LNCAP (cell line): ENCODE measurements around the gene RFX4.

Experiments used
- CTCF ChIP-seq: fragments of 450-650 bp; IDR thresholded peaks from 2 replicates; pipeline ENCODE4 v1.5.1; 2017; ENCODE audit warnings: mild to moderate bottlenecking

The RFX4 gene

GRCh38 chr12:106585521-106586277 is 2.9 kb downstream of the RFX4 start:
- no peak for TF ChIP-seq CTCF

DNA sequence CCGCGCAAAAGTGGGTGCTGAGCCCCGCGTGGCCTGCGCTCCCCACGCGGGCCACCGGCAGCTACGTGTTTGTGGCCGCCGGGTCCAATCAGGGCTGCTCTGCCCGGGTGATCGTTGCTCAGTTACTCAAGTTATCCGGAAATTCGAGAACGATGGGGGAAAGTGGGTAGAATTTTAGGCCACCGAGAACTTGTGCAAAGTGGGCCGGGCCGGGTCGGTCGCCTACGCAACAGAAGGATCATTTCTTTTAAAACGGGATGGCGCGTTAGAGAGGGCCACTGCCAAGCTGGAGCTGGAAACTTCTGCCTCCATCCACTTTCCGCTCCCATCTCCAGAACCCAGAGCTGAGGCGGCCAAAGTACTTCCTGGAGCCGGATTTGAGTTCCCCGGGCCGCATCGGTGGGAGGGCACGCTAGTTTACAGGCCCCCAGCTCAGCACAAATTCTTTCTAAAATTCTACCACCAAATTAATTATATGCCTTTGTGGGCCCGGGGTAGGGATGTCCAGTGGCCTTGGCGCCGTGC is 3.5 kb downstream of the RFX4 start:
- TF ChIP-seq CTCF, result no peak

GRCh38 chr12:106586803-106587684 is 4.2 kb downstream of the RFX4 start:
- TF ChIP-seq CTCF, result no peak

DNA sequence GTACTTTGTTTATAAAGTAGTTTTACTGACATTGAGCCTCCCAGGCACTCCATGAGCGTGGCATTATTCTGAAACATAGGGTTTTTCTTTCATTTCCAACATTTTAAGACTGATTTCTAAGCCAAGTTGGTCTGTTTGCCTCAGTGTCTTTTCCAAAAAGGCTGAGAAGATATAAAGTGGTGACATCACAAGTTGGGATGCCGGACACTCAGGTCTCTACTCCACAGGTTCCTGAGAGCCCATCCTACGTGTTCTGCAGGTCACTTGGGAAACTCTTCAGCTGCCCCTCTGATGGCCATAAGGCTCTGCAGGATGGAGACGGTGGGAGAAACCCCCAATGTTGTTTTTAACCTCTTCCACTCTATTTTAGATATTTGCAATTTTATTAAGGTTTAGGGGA is 6.0 kb downstream of the RFX4 start:
- TF ChIP-seq CTCF, result no peak

GRCh38 chr12:106590601-106591000 is 7.8 kb downstream of the RFX4 start:
- TF ChIP-seq CTCF, result no peak

DNA sequence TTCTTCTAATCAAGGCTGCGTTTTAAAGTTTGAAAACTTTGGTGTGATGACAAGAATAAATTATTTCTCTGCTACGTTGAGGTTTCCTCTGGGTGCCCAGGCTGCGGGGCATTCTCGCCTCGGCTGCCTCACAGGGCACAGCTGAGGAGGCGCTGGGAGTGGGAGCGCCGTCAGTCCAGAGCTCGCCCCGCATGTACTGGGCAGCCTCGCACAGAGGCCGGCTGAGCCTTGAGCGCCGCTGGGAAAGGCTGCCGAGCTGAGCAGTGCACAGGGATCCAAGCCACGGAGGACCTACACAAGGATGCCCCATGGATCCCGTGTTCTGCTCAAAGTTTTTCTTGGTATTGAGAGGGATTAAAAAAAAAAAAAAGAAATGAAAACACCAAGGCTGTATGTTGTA is 11.6 kb downstream of the RFX4 start:
- TF ChIP-seq CTCF, result no peak

- no peak for TF ChIP-seq CTCF
Measured at GRCh38 chr12:106595268-106595667, 12.5 kb downstream of the RFX4 start.
